GM10248 (cell line): ENCODE data around the gene FMNL2.

Experiments
- CTCF ChIA-PET: fragments of 300-600 bp; sonication (Branson Sonifier 250); formaldehyde crosslinking; extraction: SDS; loops from one replicate; lab custom pipeline; 2021; ENCODE audit warnings: antibody characterized with exemption; lab: Yijun Ruan, JAX
- POLR2A ChIA-PET: fragments of 350-650 bp; sonication (Branson Sonifier 250); formaldehyde crosslinking; extraction: SDS; loops from one replicate; lab custom pipeline; 2020; ENCODE audit warnings: antibody characterized with exemption; lab: Yijun Ruan, JAX
- DNase-seq: peaks from one replicate; pipeline ENCODE4 v3.0.0; 2012; ENCODE audit errors: extremely low spot score
- TF ChIP-seq, protein P1 (sequence below): IDR thresholded peaks from 2 replicates; pipeline ENCODE4 v1.5.1; 2012; ENCODE audit warnings: mild to moderate bottlenecking, low read depth; ENCODE audit errors: extremely low read depth, missing control alignments, control extremely low read depth

Gene FMNL2

GRCh38 chr2:152637251-152637650, 302.3 kb downstream of the FMNL2 start:
- DNase-seq: no peak
- CTCF ChIA-PET: interaction anchor here (2.7 to 4.0 kb wide), 3 partner anchors 10 to 448 kb away, joined by 10 to 17 read pairs (median 13); no protein-coding TSS in a partner anchor
- POLR2A ChIA-PET: no interaction called here
- TF ChIP-seq, protein P1, sequence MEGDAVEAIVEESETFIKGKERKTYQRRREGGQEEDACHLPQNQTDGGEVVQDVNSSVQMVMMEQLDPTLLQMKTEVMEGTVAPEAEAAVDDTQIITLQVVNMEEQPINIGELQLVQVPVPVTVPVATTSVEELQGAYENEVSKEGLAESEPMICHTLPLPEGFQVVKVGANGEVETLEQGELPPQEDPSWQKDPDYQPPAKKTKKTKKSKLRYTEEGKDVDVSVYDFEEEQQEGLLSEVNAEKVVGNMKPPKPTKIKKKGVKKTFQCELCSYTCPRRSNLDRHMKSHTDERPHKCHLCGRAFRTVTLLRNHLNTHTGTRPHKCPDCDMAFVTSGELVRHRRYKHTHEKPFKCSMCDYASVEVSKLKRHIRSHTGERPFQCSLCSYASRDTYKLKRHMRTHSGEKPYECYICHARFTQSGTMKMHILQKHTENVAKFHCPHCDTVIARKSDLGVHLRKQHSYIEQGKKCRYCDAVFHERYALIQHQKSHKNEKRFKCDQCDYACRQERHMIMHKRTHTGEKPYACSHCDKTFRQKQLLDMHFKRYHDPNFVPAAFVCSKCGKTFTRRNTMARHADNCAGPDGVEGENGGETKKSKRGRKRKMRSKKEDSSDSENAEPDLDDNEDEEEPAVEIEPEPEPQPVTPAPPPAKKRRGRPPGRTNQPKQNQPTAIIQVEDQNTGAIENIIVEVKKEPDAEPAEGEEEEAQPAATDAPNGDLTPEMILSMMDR: no peak

GRCh38 chr2:152638056-152638455, 303.1 kb downstream of the FMNL2 start:
- TF ChIP-seq, protein P1: no peak
- ChIA-PET CTCF (interaction anchor here (1.0 to 4.0 kb wide), 4 partner anchors 10 to 449 kb away, joined by 3 to 17 read pairs (median 12); no protein-coding TSS in a partner anchor), POLR2A (no interaction called here)
- DNase-seq: no peak

DNA sequence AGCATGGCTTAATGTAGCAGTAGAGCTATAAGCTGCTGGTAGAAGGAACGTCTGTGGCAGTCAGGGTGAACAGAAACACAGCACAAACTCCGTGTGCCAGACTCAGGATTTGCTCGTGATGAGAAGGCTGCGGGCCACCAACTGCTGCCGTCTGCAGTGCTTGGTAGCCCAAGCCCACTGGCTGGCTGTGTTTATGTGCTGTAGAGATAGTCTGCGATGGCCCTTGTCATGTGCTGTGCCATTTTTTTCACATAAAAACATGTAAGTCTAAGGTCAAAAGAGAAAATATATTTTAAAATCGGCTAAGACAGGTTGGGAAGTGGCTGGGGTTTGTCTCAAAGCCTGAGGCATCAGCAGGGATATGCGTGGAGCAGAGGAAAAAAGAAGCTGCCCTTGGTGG, 303.6 kb downstream of the FMNL2 start:
- POLR2A ChIA-PET: no interaction called here

DNA sequence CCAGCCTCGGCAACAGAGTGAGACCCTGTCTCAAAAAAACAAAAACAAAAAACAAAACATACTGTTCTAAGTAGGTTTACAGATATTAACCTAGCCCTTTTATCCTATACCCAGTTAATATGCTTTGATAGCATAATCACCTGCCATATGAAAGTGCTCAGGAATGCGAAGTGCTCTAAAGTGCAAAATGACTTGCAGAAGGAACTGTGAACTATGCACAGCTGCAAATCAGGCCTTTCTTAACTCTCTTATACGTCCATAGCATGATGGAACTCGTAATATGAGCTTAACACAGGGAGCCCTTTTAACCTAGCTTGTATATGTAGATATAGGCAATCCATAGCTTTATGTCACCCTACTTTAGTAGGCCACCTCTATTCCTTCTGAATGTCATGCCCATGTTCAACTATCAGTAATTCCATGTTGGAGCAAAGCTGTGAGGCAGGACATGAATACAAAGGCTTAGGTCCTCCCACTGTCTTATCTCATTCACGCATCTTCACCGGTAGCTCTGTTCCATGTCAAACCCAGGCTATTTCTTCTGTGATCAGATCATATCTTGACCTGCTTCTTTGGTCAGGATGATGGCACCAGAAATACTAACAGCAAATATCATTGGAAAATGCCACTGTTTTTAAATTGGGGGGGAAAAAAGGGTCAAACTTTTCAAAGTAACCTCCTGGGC, 309.4 kb downstream of the FMNL2 start:
- TF ChIP-seq, protein P1: no peak
- DNase-seq: no peak
- CTCF ChIA-PET: interaction anchor here (1.2 to 6.5 kb wide), 2 partner anchors 9 to 468 kb away, joined by 4 to 65 read pairs; no protein-coding TSS in a partner anchor
- POLR2A ChIA-PET: no interaction called here

More for the DNA sequence above, 303.6 kb downstream of the FMNL2 start:
- TF ChIP-seq, protein P1: no peak
- CTCF ChIA-PET: interaction anchor here (1.0 to 4.0 kb wide), 6 partner anchors 9 to 462 kb away, joined by 3 to 17 read pairs (median 12); partner anchors contain the start of gene STAM2
- no peak for DNase-seq

DNA sequence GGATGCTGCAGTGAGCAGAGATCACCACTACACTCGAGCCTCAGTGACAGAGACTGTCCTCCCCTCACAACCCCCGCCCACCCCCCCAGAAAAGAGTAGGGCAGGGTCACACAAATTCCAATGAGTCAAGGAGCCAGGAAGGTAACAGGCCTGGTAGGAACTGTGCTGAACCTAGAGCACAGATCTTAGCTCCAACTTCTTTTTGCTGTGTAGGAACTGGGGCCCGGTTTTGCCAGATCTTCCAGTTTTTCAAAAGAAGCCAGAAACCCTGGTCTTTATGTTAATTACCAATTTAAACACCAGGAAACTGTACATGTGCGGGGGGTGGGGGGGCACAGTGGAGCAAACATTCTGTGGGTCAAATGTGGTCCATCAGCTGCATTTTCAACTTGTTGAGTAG, 311.3 kb downstream of the FMNL2 start:
- TF ChIP-seq, protein P1: no peak
- ChIA-PET CTCF (interaction anchor here (2.8 to 6.5 kb wide), 2 partner anchors 11 to 14 kb away, joined by 11 to 65 read pairs; no protein-coding TSS in a partner anchor), POLR2A (no interaction called here)
- DNase-seq: no peak

- CTCF ChIA-PET: interaction anchor here (1.5 to 6.5 kb wide), 6 partner anchors 8 to 21 kb away, joined by 3 to 65 read pairs (median 8); no protein-coding TSS in a partner anchor
- POLR2A ChIA-PET: no interaction called here
- TF ChIP-seq, protein P1: no peak
- no peak for DNase-seq
These were observed 311.8 kb downstream of the FMNL2 start for GRCh38 chr2:152646775-152647174.
